Measurements from ENCODE around the gene CDH22.

CDH22 gene

DNA sequence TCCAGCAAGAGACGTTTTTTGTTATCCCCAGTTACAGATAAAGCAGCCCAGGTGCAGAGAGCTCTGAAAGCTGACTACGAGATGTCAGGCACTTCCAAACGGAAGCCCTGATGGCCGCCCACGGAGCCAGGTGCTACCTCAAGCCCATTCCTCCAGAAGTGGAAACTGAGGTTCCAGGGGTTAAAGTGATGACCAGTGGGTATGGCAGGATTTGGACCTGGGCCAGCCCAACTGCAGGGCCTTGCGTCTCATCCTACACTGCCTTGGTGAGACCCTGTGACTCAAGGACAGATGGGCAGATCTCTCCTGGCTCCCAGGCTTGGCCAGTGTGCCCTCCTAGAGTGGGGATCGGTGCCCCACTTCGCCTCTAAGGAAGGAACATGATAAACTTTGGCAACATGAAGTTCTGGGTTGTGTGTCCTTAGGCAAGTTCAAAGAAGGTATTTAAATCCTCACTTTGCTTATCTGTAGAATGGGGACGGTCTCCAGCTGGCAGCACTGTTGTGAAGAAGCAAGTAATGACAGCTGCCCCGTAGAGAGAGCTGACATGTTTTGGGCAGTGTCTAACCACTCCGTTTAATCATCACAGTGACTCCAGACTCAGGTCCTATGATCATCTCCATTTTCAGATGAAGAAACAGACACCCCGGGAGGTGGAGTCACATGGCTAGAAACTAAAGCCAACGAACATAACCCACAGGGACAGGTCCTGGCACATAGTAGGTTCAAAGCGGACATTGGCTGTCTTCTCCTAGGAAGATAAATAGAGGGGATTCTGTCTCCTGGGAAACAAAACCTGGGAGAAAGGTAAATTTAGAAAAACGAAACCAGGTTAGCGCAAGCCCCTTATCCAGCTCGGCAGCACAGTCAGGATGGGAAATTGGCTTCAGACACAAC is 34.4 kb upstream of the CDH22 start:
- no peak for DNase-seq

DNA sequence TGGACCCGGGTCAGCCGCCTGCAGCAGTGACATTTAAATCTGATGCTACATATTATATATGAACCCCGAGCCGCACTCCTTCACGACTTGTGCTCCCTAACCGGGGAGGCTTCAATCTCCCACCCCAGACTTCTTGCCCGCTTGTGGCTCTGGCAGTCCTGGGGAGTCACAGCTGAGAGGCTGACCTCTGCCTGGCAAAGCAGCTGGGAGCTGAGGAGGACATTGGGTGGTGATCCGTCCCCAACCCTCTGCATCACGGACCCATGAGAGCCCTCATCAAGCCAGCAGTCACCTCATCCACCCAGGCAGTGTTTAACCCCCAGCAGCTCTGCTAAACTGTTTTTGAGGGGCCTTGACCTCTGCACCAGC is 33.7 kb upstream of the CDH22 start:
- no peak for DNase-seq

DNA sequence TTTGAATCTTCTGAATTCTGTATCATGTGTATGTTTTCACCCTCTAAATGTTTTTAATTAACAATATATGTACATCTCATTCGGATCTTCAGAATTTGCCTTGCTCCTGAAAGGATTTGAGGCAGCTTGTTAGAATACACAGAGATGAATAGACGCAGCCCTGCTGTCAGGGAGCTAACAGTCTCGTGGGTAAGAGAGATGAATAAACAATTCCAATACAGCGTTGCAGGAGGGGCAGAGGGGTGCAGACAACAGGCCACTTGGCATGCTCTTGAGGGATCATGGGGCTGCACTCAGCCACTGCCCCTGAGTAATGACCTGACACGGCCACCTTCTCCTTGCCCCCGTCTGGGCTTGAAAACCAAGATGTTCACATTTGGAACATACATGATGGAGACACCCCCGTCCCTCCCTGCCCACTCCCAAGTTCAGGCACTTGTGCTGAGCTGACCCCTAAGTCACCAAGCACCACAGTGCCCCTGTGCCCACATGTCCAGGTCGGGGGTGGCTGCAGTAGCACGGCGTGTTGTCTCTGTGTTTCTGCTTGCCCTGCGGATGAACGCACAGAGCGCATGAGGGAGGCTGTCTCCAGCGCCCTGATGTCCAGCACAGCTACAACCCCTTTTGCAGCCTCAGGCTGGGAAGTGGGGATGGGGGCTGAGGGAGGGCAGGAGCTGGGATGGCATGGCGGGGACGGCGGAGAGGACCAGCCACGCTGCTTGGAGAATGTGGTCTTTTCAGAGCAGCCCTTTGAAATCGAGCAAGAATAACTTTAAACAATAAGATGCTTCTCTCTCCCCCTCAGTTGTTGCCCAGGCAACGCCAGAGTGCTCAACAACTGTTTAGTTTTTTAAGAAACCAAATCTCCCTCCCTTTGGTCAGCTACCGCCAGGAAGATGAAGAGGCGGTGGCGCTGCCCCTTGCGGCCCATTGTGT is 33.0 kb upstream of the CDH22 start:
- DNase-seq, result no peak

GRCh38 chr20:46339037-46339436 is 30.7 kb upstream of the CDH22 start:
- DNase-seq, result no peak

DNA sequence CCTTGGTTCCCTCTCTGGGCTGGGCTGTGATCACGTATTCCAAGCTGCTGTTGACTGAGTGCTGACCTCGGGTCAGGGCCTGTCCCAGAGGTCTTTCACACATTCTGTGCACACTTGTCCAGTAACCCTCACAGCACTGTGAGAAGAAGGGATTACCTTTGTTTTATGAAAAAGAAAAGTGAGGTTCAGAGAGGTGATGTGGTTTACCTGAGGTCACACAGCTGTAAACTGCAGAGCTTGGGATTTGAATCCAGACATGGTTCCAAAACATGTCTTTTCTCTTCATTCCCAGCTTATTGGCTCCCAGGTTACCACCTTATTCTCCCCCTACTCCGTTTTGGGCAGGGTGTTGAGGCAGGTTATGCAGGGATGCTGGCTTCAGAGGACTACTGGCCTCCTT is 28.4 kb upstream of the CDH22 start:
- no peak for DNase-seq

DNA sequence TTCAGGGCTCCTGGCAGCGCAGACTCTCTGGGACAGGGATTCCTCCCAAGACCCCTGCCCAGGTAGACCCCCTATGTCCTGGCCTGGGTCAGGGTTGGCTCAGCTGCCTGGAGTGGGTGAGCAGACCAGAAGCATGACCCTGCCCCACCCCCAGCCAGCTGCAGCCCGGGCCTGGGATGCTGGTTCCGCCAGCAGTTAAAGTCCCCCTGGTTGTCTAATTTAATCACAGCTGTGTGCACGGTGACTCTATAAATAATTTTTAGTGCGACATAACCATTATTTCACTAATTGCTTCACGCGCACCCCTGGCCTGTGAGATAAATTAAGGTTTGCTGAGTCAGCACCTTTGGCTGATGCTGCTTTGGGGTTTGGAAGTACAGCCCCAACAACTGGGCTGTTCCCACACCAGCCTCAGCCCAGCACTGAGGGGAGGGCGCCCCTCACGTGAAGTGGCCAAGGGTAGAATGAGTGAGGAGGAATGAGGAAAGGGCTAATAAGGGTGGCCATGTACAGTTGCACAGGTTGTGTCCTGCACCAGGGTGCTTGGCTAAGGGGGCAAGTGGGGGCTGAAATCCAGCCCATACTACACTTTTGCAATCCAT is 26.1 kb upstream of the CDH22 start:
- DNase-seq, result no peak

DNA sequence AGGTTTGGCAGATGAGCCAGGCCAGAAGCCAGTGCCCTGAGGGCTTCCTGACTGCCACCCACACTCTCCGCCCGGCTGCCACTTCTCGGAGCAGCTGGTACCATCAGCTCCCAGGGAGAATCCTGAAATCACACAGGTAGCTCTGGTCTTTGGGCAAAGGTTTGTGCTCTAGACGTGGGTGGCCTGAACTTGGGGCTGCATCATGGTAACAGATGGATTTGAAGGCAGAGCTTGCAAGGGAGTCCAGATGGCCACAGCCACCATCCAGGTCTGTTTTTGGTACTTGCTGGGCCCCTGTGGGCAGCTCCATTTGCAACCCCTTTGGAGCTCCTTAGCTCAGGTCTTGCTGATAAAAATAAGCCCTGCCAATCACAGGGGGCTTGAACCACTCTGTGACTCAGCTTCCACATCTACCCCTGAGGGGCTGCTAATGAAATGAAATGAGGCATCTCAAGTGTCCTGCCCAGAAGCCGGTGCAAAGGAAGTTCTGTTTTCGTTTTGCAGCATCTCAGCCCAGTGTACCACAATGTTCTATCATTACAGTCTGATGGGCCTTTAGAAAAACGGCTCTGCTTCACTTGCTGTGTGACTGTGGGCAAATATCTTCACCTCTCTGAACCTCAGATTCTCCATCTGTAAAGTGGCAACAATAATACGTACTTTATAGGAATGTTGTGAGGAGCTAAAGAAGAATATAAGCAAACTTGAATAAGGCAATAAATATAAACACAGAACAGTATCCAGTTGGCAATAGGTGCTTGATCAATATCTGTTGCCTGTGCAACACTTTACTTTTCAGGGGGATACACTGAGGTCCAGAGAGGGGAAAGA is 25.1 kb upstream of the CDH22 start:
- no peak for DNase-seq

DNA sequence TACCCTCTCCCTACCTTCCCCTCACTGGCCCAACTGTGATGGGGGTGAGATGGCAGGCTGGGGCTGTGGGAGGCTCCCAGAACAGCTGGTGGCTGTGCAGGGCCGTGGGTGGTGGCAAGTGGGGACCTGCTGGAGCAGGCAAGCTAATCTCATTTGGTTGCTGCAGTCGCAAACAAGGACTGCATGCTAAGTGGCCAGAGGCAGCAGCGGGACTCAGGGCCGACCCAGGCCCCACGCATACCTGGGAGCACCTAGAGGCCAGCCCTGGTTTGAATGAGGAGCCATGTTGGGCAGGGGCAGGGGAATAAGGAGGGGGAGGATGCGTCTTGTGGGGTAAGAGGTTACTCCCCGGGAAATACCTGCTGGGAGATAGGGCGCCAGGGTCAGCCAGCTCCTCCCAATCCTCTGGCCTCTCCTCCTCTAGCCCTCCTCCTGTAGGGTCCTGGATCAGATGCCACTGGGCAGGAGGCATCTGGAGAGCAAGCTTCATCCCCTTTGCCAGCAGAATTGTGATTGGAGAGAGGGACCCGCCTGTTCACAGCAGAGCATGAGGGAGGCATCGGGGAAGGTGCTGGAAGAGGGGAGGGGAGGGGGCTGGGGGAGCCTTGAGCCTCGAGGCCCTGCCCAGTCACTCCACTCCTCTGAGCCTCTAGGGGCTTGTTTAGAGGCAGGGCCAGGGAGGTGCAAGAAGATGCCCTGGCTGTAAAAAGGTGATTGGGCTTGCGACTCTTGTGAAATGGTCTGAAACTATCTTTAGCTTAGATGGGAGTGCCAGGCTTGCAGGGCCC is 24.3 kb upstream of the CDH22 start:
- no peak for DNase-seq

DNA sequence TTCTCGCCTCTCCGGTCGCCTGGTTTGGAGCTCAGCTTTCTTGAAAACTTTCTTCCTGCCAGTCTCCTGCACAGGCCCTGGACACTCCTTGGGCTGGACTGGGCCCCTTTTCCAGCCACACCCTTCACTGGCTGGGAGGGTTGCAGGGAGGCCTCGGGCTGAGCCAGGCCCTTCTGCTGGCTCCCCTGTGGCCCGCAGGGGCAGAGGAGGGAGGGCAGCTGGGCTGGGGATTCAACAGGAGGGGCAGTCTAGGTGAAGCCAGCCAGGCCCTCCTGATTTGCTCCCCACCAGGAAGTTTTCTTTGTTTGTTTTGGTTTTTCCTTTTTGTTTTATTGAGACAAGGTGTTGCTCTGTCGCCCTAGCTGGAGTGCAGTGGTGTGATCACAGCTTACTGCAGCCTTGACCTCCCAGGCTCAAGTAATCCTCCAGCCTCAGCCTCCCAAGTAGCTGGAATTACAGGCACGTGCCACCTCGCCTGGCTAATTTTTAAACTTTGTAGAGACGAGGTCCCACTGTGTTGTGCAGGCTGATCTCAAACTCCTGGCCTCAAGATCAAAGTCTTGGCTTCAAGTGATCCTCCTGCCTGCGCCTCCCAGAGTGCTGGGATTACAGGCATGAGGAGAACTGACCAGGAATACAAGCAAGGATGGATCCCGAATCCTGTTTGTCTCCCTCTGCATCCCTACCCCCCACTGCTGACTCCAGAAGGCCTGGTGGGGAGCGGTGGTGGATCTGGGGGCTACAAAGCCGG is 23.5 kb upstream of the CDH22 start:
- no peak for DNase-seq

GRCh38 chr20:46330831-46331371 is 22.6 kb upstream of the CDH22 start:
- no peak for DNase-seq

DNA sequence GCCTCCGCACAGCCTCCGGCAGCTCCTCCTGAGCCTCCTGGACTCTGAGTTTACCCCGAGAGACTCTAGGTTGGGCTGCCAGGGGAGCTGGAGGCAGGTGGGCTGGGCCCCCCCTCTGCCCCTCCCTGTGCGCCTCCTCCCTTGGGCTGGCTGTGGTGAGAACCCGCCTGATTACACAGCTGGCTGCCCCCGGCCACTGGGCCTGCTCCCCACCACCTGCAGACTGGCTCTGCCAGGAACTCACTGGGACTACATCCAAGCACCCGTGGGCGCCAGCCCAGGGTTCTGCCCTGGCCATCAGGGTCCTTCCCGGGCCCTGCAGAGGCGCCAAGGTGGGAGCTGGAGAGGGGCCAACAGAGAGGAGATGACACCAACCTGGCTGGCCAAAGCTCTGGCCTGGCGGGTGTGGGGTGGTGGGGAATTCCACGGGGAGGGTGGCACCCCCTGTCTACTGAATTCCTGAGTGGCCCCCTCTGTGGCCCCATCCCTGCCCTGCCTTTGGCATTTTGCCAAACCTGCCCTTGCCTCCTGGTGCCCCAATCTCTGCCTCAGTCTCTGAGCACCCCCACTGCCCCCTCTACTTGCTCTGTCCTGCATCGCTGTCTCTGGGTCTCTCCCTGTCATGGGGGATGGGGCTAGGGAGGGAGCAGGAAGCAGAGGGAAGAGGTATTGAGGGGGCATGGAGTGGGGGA is 21.9 kb upstream of the CDH22 start:
- DNase-seq, result peak; percentile 58

- DNase-seq, result no peak
These were observed 20.0 kb upstream of the CDH22 start for GRCh38 chr20:46328200-46328882.

DNA sequence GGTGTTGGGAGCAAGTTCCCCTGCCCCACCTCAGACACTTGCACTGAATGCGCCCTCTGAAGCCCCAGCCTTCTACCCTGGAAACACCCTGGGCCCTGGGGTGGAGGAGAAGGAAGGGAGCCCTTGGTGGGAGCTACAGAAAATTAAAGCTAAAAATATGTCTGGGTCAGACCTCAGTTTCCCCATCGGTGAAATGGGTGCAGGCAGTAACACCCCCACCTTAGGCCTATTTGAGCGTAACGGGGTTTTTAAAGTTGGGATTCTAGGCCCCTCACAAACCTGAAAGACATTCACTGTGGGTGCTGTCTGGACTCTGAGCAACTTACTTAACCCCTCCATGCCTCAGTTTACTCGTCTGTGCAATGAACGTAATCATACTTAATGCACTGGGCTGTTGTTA is 19.3 kb upstream of the CDH22 start:
- DNase-seq, result no peak

DNA sequence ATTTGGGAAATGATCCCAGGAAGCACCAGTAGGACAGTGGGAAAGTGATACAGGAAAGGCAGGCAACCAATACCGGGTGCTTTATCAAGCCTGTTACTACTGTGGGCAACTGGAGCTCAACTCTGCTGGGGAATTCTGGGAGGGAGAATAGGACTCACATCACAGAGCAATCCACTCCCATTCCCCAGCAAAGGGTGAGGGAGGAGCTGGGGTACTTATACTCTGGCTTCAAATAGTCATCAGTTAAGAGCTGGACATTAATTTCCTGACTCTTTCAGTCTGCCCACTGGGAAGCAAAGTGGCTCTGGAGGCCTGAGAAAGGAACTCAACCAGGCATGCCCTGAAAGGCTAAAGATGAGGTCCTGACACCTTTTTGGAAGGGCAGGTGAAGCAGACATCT is 17.5 kb upstream of the CDH22 start:
- DNase-seq, result no peak

DNA sequence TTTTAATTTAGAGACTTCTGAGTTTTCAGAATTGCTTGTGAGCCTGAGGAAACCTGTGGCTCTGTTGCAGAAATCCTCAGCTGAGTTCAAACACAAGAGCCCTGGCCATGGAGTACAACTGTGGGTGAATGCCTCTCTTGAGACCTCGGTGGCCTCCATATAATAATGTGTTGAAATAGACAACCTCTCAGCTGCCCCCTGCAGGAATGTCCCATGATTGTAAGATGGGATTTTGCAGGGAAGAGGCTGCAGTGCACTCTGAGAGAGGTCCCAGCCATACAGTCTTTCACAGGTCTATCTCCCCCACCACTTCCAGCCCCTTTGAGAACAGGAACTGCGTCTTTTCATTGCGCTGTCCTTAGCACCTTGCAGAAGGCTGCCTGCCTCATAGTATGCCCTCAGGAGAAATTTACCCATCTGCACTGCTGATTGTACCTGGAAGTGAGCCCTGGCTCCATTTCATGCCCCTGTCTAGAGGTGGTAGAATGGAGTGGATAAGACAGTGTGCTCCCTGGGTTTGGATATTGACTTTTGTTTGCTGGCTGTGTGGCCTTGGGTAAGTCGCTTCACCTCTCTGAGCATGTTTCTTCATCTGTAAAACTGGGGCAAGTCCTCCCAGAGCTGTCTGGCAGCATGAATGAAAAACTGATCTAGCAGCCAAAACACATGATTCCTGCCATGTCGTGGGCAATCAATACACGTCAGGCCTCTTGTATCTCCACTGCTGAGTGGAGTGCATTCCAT is 16.8 kb upstream of the CDH22 start:
- DNase-seq, result no peak

- DNase-seq, result no peak
These were observed 16.1 kb upstream of the CDH22 start for GRCh38 chr20:46324379-46324778.

DNA sequence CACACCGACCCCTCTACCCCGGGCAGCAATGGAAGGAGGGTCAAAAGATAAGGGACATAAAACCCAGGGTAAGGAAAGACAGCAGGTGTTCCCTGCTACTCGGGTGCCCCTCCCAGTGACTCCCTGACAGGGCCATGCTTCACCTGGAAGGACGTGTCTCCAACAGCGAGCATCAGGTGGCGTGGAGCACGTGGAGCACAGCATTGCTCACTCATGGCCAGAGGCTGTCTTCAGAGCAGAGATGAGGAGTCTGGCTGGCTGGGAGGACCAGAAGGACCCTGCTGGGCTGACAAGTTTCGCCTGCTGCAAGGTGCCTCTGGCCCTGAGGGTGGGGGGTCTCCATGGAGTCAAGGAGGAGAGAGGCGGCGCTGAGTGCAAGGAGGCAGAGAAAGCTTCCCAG is 15.3 kb upstream of the CDH22 start:
- no peak for DNase-seq

- no peak for DNase-seq
These were observed 14.3 kb upstream of the CDH22 start for GRCh38 chr20:46322641-46323040.

GRCh38 chr20:46317685-46318177 is 9.4 kb upstream of the CDH22 start:
- DNase-seq, result no peak

Measured in SHP77 treated with DMSO at 0.1 percent for 48 hours (cell line).